HepG2 (cell line): ENCODE results near the gene KIAA1217. TPM values are rescaled to one million over a fixed set of nuclear protein-coding genes. Genes with fewer than 3 reads are reported as not detected.

Experiments used
- ATM ChIP-seq: fragments of 450-650 bp; IDR thresholded peaks from 2 replicates; pipeline ENCODE4 v1.7.1; 2017; ENCODE audit warnings: mild to moderate bottlenecking, borderline replicate concordance
- BCL6 ChIP-seq: IDR thresholded peaks from 2 replicates; pipeline ENCODE4 v1.6.1; 2016; ENCODE audit warnings: missing genetic modification reagents, missing compliant biosample characterization
- CCAR2 ChIP-seq: fragments of 200-400 bp; formaldehyde crosslinking; optimal IDR thresholded peaks from 2 replicates; pipeline ENCODE3; 2018; ENCODE audit warnings: low read depth, mild to moderate bottlenecking, low read length, moderate library complexity
- FOXJ3 ChIP-seq: sonication (generic); formaldehyde crosslinking; IDR thresholded peaks from 2 replicates; pipeline ENCODE4 v1.4.0; 2020; ENCODE audit warnings: missing genetic modification reagents, mild to moderate bottlenecking, borderline replicate concordance
- MED1 ChIP-seq: sonication (generic); formaldehyde crosslinking; IDR thresholded peaks from 2 replicates; pipeline ENCODE4 v1.4.0; 2020; ENCODE audit warnings: missing genetic modification reagents
- MED13 ChIP-seq: sonication (generic); formaldehyde crosslinking; IDR thresholded peaks from 2 replicates; pipeline ENCODE4 v1.5.0; 2020; ENCODE audit warnings: missing genetic modification reagents
- RELA ChIP-seq: sonication (generic); formaldehyde crosslinking; IDR thresholded peaks from 2 replicates; pipeline ENCODE4 v1.4.0; 2020; ENCODE audit warnings: missing genetic modification reagents
- SIN3A ChIP-seq: IDR thresholded peaks from 2 replicates; pipeline ENCODE4 v1.6.1; 2011; ENCODE audit warnings: low read depth, mild to moderate bottlenecking, control low read depth, low read length, borderline replicate concordance
- SKIL ChIP-seq: sonication (generic); formaldehyde crosslinking; IDR thresholded peaks from 2 replicates; pipeline ENCODE4 v1.8.0; 2022; ENCODE audit warnings: missing genetic modification reagents, mild to moderate bottlenecking, moderate library complexity, borderline replicate concordance
- SNAPC4 ChIP-seq: sonication (generic); formaldehyde crosslinking; IDR thresholded peaks from 2 replicates; pipeline ENCODE4 v1.4.0; 2020; ENCODE audit warnings: mild to moderate bottlenecking, missing genetic modification reagents
- ZBTB7B ChIP-seq: sonication (generic); formaldehyde crosslinking; IDR thresholded peaks from 2 replicates; pipeline ENCODE4 v1.4.0; 2020; ENCODE audit warnings: missing genetic modification reagents
- ZNF331 ChIP-seq: sonication (generic); formaldehyde crosslinking; IDR thresholded peaks from 2 replicates; pipeline ENCODE4 v1.4.0; 2020; ENCODE audit warnings: missing genetic modification reagents
- ZNF646 ChIP-seq: sonication (generic); formaldehyde crosslinking; IDR thresholded peaks from 2 replicates; pipeline ENCODE4 v1.9.0; 2021; ENCODE audit warnings: mild to moderate bottlenecking, missing genetic modification reagents
- ZNF678 ChIP-seq: sonication (generic); formaldehyde crosslinking; IDR thresholded peaks from 2 replicates; pipeline ENCODE4 v1.4.0; 2020; ENCODE audit warnings: mild to moderate bottlenecking, missing genetic modification reagents
- polyA plus RNA-seq, 8 experiments: library from polyadenylated mRNA; depleted of rRNA in 3 of 8; stranded (reverse) in 7 of 8; unstranded in 1 of 8; fragments of >200 nt; fragmentation: Illumina TruSeq in 4 of 8; extraction: Trizol in 4 of 8; gene quantifications; 2 replicates each; pipeline versions ENCODE4 v1.2.1 to v1.2.3, GENCODE V29; 2011 to 2016; ENCODE audit warnings: low read depth in 4 of 8, missing spikeins in 1 of 8, mixed read lengths in 1 of 8; ENCODE audit not compliant: insufficient read depth in 1 of 8
- total RNA-seq, 5 experiments: library from RNA; depleted of rRNA; stranded (reverse); fragments of >200 nt; fragmentation: Illumina TruSeq; extraction: Trizol; gene quantifications; 2 replicates each; pipeline ENCODE4 v1.2.3, GENCODE V29; 2016; ENCODE audit warnings: low read depth in 1 of 5

KIAA1217 gene
- total and polyA plus RNA-seq, 2 of the 13 experiments (the other 11 are each of a cell fraction or from before 2014, with no cell fraction given): 4.6 to 10.9 TPM

- TF ChIP-seq ZNF646 (peak; percentile 19; the same call in 1 of the 2 replicates), ZNF331 (0 out of 2 replicates have a peak, but pooled peaks have one; percentile 31), FOXJ3 (peak; percentile 14; the same call in 1 of the 2 replicates), RELA (CRISPR knock-in tag) (0 out of 2 replicates have a peak, but pooled peaks have one; percentile 33), SNAPC4 (CRISPR knock-in tag) (no peak), SKIL (no peak), ATM (no peak), MED13 (CRISPR knock-in tag) (0 out of 2 replicates have a peak, but pooled peaks have one; percentile 30), SIN3A (no peak), ZNF678 (CRISPR knock-in tag) (no peak), MED1 (CRISPR knock-in tag) (0 out of 2 replicates have a peak, but pooled peaks have one; percentile 30), CCAR2 (no peak), ZBTB7B (CRISPR knock-in tag) (0 out of 2 replicates have a peak, but pooled peaks have one; percentile 19), BCL6 (CRISPR knock-in tag) (0 out of 2 replicates have a peak, but pooled peaks have one; percentile 32)
These were observed 942 bp upstream of the KIAA1217 start (continued) for GRCh38 chr10:24207781-24208611.
